SK-N-SH treated with all-trans-retinoic acid at 6 μM for 48 hours (cell line): ENCODE measurements around the gene AGPAT3.
"Not testable (repeated sequence)": the region's sequence is repeated elsewhere in the genome, so short reads cannot be mapped to it uniquely, and the experiment has no call there.

ENCODE experiments used
- ATAC-seq: fragments of 200-7000 bp; cut with Tn5 transposase; 3 replicates; pipeline ENCODE4 v1.9.1; 2020; ENCODE audit warnings: mild to moderate bottlenecking, moderate library complexity
- CSDC2 ChIP-seq: fragments of 250-450 bp; sonication (Bioruptor Pico); IDR thresholded peaks from 2 replicates; pipeline ENCODE4 v1.5.0; 2020; ENCODE audit warnings: mild to moderate bottlenecking, moderate library complexity
- GLIS3 ChIP-seq: fragments of 250-450 bp; sonication (Bioruptor Pico); IDR thresholded peaks from 2 replicates; pipeline ENCODE4 v1.5.0; 2020; ENCODE audit warnings: mild to moderate bottlenecking, moderate library complexity
- ISL1 ChIP-seq: fragments of 250-450 bp; sonication (Bioruptor Pico); IDR thresholded peaks from 2 replicates; pipeline ENCODE4 v2.1.2; 2022; ENCODE audit warnings: mild to moderate bottlenecking, moderate library complexity
- OSR1 ChIP-seq: fragments of 250-450 bp; sonication (Bioruptor Pico); IDR thresholded peaks from 2 replicates; pipeline ENCODE4 v1.8.0; 2022; ENCODE audit warnings: moderate library complexity, mild to moderate bottlenecking, inconsistent platforms
- PPARA ChIP-seq: fragments of 250-450 bp; sonication (Bioruptor Pico); IDR thresholded peaks from 2 replicates; pipeline ENCODE4 v1.5.0; 2020; ENCODE audit warnings: mild to moderate bottlenecking, borderline replicate concordance
- SNAI2 ChIP-seq: fragments of 250-450 bp; sonication (Bioruptor Pico); IDR thresholded peaks from 2 replicates; pipeline ENCODE4 v1.5.0; 2020; ENCODE audit warnings: mild to moderate bottlenecking, moderate library complexity
- TOX ChIP-seq: fragments of 250-450 bp; sonication (Bioruptor Pico); IDR thresholded peaks from 2 replicates; pipeline ENCODE4 v1.8.0; 2021; ENCODE audit warnings: mild to moderate bottlenecking, moderate library complexity, borderline replicate concordance
- ZC3H10 ChIP-seq: fragments of 250-450 bp; sonication (Bioruptor Pico); IDR thresholded peaks from 2 replicates; pipeline ENCODE4 v1.5.1; 2021; ENCODE audit warnings: mild to moderate bottlenecking, moderate library complexity
- ZFP3 ChIP-seq: fragments of 250-450 bp; sonication (Bioruptor Pico); IDR thresholded peaks from 2 replicates; pipeline ENCODE4 v1.5.0; 2020; ENCODE audit warnings: mild to moderate bottlenecking, moderate library complexity
- ZNF8 ChIP-seq: fragments of 450-650 bp; formaldehyde crosslinking; IDR thresholded peaks from 2 replicates; pipeline ENCODE4 v1.5.0; 2020; ENCODE audit warnings: mild to moderate bottlenecking, moderate library complexity
- TF ChIP-seq, protein P1 (sequence below): fragments of 250-450 bp; sonication (Bioruptor Pico); IDR thresholded peaks from 2 replicates; pipeline ENCODE4 v1.5.0; 2020; ENCODE audit warnings: mild to moderate bottlenecking, moderate library complexity
- TF ChIP-seq, protein P2 (sequence below): fragments of 250-450 bp; sonication (Bioruptor Pico); IDR thresholded peaks from 2 replicates; pipeline ENCODE4 v1.8.0; 2020; ENCODE audit warnings: mild to moderate bottlenecking, moderate library complexity, borderline replicate concordance
- TF ChIP-seq, protein P3 (sequence below): fragments of 250-450 bp; sonication (Bioruptor Pico); IDR thresholded peaks from 2 replicates; pipeline ENCODE4 v1.5.1; 2020; ENCODE audit warnings: low read depth, mild to moderate bottlenecking, moderate library complexity

AGPAT3 gene

DNA sequence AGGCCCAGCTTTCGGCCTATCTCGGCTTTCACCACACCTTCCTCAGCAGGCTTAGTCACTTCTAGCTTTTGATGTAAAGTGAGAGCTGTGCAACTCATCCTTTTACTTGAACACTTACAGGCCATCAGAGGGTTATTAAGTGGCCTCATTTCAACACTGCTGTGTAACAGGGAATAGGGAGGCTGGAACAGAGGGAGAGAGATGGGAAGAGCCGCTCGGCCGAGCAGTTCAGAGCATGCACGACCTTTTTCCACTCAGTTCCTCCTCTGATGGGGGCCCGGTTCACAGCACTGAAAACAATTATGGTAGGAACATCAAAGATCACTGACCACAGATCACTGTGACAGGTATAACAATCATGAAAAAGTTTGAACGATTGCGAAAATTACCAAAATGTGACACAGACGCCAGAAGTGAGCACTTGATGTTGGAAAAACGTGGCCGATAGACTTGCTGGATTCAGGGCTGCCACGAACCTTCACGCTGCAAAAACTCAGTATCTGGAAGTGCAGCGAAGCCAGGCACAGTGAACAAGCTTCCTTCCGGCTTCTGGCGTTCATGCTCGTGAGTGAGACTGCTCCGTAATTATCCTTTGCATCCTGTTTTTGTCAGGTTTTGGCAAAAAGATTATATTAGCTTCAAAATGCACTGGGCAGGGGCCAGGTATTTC lies 28.6 kb downstream of the AGPAT3 start:
- no peak for TF ChIP-seq OSR1 (CRISPR knock-in tag)
- TF ChIP-seq PPARA (CRISPR knock-in tag): no peak
- TF ChIP-seq, protein P1, sequence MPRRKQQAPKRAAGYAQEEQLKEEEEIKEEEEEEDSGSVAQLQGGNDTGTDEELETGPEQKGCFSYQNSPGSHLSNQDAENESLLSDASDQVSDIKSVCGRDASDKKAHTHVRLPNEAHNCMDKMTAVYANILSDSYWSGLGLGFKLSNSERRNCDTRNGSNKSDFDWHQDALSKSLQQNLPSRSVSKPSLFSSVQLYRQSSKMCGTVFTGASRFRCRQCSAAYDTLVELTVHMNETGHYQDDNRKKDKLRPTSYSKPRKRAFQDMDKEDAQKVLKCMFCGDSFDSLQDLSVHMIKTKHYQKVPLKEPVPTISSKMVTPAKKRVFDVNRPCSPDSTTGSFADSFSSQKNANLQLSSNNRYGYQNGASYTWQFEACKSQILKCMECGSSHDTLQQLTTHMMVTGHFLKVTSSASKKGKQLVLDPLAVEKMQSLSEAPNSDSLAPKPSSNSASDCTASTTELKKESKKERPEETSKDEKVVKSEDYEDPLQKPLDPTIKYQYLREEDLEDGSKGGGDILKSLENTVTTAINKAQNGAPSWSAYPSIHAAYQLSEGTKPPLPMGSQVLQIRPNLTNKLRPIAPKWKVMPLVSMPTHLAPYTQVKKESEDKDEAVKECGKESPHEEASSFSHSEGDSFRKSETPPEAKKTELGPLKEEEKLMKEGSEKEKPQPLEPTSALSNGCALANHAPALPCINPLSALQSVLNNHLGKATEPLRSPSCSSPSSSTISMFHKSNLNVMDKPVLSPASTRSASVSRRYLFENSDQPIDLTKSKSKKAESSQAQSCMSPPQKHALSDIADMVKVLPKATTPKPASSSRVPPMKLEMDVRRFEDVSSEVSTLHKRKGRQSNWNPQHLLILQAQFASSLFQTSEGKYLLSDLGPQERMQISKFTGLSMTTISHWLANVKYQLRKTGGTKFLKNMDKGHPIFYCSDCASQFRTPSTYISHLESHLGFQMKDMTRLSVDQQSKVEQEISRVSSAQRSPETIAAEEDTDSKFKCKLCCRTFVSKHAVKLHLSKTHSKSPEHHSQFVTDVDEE: no peak
- TF ChIP-seq TOX: no peak
- TF ChIP-seq, protein P2, sequence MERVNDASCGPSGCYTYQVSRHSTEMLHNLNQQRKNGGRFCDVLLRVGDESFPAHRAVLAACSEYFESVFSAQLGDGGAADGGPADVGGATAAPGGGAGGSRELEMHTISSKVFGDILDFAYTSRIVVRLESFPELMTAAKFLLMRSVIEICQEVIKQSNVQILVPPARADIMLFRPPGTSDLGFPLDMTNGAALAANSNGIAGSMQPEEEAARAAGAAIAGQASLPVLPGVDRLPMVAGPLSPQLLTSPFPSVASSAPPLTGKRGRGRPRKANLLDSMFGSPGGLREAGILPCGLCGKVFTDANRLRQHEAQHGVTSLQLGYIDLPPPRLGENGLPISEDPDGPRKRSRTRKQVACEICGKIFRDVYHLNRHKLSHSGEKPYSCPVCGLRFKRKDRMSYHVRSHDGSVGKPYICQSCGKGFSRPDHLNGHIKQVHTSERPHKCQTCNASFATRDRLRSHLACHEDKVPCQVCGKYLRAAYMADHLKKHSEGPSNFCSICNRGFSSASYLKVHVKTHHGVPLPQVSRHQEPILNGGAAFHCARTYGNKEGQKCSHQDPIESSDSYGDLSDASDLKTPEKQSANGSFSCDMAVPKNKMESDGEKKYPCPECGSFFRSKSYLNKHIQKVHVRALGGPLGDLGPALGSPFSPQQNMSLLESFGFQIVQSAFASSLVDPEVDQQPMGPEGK (CRISPR knock-in tag): no peak
- no peak for TF ChIP-seq ZNF8 (CRISPR knock-in tag)
- TF ChIP-seq ISL1 (CRISPR knock-in tag): no peak

DNA sequence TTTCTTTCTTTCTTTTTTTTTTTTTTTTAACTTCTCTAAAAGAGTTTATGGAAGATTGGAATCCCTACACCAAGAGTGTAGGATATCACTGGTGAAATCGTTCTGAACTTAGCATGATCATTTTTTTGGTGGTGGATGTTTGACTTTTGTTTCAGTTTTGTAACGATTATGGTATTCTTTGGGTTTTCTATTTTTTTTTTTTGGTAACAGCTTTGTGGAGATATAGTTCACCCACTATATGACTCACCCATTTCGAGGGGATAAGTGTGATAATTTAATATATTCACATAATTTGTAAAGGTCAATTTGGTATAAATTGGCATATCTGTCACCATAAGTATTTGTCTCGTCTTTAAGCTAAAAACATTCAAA lies 29.2 kb downstream of the AGPAT3 start:
- no peak for ATAC-seq

More for the DNA sequence above, 28.6 kb downstream of the AGPAT3 start:
- ATAC-seq: no peak

DNA sequence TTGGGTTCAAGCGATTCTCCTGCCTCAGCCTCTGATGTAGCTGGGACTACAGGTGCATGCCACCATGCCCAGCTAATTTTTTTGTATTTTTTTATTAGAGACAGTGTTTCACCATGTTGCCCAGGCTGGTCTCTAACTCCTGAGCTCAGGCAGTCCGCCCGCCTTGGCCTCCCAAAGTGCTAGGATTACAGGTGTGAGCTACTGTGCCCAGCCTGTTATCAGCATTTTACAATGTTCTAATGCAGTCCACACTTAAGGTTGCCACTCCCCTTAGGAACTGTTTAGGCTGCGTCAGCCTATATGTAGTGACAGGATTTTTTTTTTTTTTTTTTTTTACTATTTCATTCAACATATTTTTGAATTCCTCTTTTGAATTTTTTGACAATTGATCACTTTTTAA lies 30.2 kb downstream of the AGPAT3 start:
- ATAC-seq: no peak
- TF ChIP-seq ZC3H10 (CRISPR knock-in tag): no peak
- no peak for TF ChIP-seq GLIS3 (CRISPR knock-in tag)
- TF ChIP-seq TOX: no peak
- TF ChIP-seq, protein P2 (CRISPR knock-in tag): no peak
- TF ChIP-seq CSDC2 (CRISPR knock-in tag): no peak
- TF ChIP-seq ZFP3: no peak
- TF ChIP-seq, protein P3, sequence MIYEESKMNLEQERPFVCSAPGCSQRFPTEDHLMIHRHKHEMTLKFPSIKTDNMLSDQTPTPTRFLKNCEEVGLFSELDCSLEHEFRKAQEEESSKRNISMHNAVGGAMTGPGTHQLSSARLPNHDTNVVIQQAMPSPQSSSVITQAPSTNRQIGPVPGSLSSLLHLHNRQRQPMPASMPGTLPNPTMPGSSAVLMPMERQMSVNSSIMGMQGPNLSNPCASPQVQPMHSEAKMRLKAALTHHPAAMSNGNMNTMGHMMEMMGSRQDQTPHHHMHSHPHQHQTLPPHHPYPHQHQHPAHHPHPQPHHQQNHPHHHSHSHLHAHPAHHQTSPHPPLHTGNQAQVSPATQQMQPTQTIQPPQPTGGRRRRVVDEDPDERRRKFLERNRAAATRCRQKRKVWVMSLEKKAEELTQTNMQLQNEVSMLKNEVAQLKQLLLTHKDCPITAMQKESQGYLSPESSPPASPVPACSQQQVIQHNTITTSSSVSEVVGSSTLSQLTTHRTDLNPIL (CRISPR knock-in tag): no peak
- TF ChIP-seq, protein P1: no peak
- TF ChIP-seq, all 23 proteins: peak for 0

More for the DNA sequence above, 29.2 kb downstream of the AGPAT3 start:
- no peak for TF ChIP-seq SNAI2 (CRISPR knock-in tag)
- no peak for TF ChIP-seq PPARA (CRISPR knock-in tag)

DNA sequence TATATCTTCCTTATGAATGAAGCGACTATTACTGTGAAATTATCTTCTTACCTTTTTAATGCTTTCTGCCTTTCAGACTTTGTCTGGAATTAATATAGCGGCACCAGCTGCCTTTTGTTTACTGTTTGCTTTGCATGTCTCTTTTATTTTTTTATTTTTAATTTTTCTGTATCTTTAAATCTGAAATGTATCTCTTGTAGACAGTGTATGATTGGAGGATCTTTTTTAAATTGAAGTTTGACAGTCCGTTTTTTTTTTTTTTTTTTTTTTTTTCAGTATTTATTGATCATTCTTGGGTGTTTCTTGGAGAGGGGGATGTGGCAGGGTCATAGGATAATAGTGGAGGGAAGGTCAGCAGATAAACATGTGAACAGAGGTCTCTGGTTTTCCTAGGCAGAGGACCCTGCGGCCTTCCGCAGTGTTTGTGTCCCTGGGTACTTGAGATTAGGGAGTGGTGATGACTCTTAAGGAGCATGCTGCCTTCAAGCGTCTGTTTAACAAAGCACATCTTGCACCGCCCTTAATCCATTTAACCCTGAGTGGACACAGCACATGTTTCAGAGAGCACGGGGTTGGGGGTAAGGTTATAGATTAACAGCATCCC lies 31.8 kb downstream of the AGPAT3 start:
- not testable (repeated sequence) for ATAC-seq
